ENCODE measurements around the gene TOP1.

The TOP1 gene

GRCh38 chr20:41005361-41005729 is 23.3 kb upstream of the TOP1 start:
- POLR2A ChIA-PET, result interaction anchor here (1.3 kb wide), 1 partner anchor 35 kb away, joined by 3 read pairs; no protein-coding TSS in a partner anchor
- DNase-seq (ENCODE audit: low read depth, low spot score), result no peak
- CTCF ChIA-PET, result interaction anchor here (0.7 to 2.7 kb wide), 7 partner anchors 12 to 89 kb away, joined by 3 to 20 read pairs (median 3); no protein-coding TSS in a partner anchor
- H3K4me3 ChIP-seq (ENCODE audit: low read depth, low read length), result no peak overlapping the region
- TF ChIP-seq CTCF (IDR thresholded peaks at IDR 0.05; ENCODE audit: insufficient read depth, low read length, missing control alignments), result no peak

DNA sequence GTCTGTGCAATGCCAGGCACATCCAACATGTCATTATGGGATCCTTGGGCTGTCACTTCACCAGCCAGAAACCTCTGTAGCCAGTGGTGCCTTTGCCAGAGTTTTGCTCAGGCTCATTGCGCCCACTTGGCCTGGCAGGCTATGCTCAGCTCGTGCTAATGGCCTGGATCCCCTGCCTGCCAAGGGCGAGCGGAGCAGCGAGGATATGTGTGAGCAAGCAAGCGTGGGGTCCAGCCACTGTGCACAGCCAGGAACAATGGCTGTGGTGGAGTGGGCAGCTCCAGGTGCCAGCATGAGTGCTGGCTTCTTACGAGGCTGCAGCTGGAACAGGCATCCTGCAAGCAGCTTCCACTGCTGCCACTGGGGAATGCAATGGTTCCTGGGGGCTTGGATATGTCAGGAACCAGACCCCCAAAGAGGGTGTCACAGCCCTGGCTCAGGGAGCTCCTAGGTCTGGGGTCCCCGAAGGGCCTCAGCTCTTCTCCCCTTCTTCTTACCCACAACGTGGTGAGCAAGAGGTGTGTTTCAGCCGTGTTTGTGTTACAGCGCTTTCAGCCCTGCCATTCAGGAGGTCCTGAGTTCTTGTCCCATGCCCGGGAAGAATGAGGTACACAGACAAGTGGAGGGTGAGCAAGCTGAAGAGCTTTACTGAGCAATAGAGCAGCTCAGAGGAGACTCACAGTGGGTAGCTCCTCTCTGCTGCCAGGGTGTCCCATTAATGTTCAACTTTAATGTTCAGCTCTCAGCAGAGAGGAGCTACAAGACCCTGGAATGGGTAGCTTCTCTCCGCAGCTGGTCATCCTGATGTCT is 22.3 kb upstream of the TOP1 start:
- POLR2A ChIA-PET, result interaction anchor here (1.3 kb wide), 1 partner anchor 34 kb away, joined by 3 read pairs; no protein-coding TSS in a partner anchor
- CTCF ChIA-PET, result interaction anchor here (0.7 to 2.7 kb wide), 7 partner anchors 13 to 89 kb away, joined by 3 to 20 read pairs (median 3); no protein-coding TSS in a partner anchor
- no peak for TF ChIP-seq CTCF (IDR thresholded peaks at IDR 0.05; ENCODE audit: insufficient read depth, low read length, missing control alignments)
- H3K4me3 ChIP-seq (ENCODE audit: low read depth, low read length), result no peak overlapping the region
- DNase-seq (ENCODE audit: low read depth, low spot score), result no peak

DNA sequence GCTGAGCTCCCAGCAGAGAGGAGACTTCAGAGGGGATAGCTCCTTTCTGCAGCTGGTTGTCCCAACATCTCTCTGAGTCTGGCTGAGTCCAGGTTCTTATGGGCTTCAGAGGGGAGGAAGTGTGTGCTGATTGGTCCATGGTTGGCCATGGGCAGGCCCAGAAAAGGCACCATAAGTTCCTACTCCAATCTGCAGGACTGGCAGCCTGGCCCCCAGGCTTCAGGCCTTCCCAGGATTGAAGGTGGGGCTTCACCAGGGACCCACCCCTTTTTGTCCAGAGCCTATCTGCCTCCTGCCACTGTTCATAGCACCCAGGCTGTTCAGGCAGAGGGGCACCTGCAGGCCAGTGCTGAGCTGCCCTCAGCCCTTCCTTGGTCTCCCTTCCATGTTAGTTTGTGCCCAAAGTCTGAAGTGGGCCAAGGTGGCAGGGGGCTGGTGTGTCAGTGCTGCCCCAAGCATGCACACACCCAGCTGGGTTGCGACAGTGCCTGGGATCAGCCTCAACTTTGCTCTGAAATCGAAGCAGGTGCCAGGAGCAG is 21.6 kb upstream of the TOP1 start:
- ChIA-PET CTCF (interaction anchor here (1.0 to 2.7 kb wide), 2 partner anchors 15 to 88 kb away, joined by 3 to 20 read pairs; no protein-coding TSS in a partner anchor), POLR2A (no interaction called here)
- no peak for DNase-seq (ENCODE audit: low read depth, low spot score)
- TF ChIP-seq CTCF (IDR thresholded peaks at IDR 0.05; ENCODE audit: insufficient read depth, low read length, missing control alignments), result no peak
- H3K4me3 ChIP-seq (ENCODE audit: low read depth, low read length), result no peak overlapping the region

GRCh38 chr20:41007481-41007880 is 21.1 kb upstream of the TOP1 start:
- CTCF ChIA-PET, result interaction anchor here (1.0 to 2.7 kb wide), 5 partner anchors 16 to 132 kb away, joined by 3 to 20 read pairs (median 4); no protein-coding TSS in a partner anchor
- POLR2A ChIA-PET, result no interaction called here
- no peak overlapping the region for H3K4me3 ChIP-seq (ENCODE audit: low read depth, low read length)
- no peak for DNase-seq (ENCODE audit: low read depth, low spot score)
- TF ChIP-seq CTCF (IDR thresholded peaks at IDR 0.05; ENCODE audit: insufficient read depth, low read length, missing control alignments), result no peak

DNA sequence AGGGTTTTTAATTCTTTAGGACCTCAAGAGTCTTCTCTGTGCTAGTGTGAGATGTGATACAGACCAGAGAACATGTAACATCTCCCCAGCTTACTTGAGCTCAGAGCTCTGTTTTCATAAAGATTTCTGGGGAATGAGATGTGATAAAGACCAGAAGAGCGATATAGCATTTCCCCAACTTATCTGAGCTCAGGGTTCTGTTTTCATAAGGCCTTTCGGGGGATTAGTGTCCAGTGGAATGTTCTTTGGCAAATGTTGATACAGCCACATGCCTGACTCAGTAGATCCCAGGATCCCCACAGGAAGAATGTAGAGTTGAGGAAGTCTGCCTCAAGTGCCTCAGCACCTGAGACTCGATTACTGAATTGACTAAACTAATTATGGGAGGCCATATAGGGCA is 18.7 kb upstream of the TOP1 start:
- POLR2A ChIA-PET, result interaction anchor here (0.7 to 0.8 kb wide), 2 partner anchors 14 to 40 kb away, joined by 3 read pairs; no protein-coding TSS in a partner anchor
- CTCF ChIA-PET, result interaction anchor here (0.9 to 1.6 kb wide), 6 partner anchors 8 to 86 kb away, joined by 3 to 5 read pairs (median 4); no protein-coding TSS in a partner anchor
- DNase-seq (ENCODE audit: low read depth, low spot score), result no peak
- no peak overlapping the region for H3K4me3 ChIP-seq (ENCODE audit: low read depth, low read length)
- TF ChIP-seq CTCF (IDR thresholded peaks at IDR 0.05; ENCODE audit: insufficient read depth, low read length, missing control alignments), result no peak

GRCh38 chr20:41011551-41012067 is 17.0 kb upstream of the TOP1 start:
- H3K4me3 ChIP-seq (ENCODE audit: low read depth, low read length), result no peak overlapping the region
- DNase-seq (ENCODE audit: low read depth, low spot score), result no peak
- TF ChIP-seq CTCF (IDR thresholded peaks at IDR 0.05; ENCODE audit: insufficient read depth, low read length, missing control alignments), result no peak
- ChIA-PET CTCF (no interaction called here), POLR2A (no interaction called here)

Data from AG04449 (cell line).